K562 (cell line): ENCODE measurements around the gene SLC33A1. TPM values are rescaled to one million over a fixed set of nuclear protein-coding genes. Genes with fewer than 3 reads are reported as not detected.

Experiments
- ATF1 ChIP-seq, 2 experiments: fragments of 450-650 bp in 1 of 2; IDR thresholded peaks; 2 replicates each; pipeline ENCODE4 v1.6.1; 2016; ENCODE audit warnings: missing compliant biosample characterization in 1 of 2, missing genetic modification characterization in 1 of 2
- BCOR ChIP-seq: fragments of 450-650 bp; IDR thresholded peaks from 2 replicates; pipeline ENCODE4 v1.6.1; 2016
- CBX1 ChIP-seq: sonication (generic); IDR thresholded peaks from 2 replicates; pipeline ENCODE4 v1.6.1; 2016; ENCODE audit warnings: antibody characterized with exemption, low read depth, mild to moderate bottlenecking
- CHD7 ChIP-seq: fragments of 200-600 bp; sonication (generic); IDR thresholded peaks from one replicate; pipeline ENCODE4 v1.6.1; 2012; ENCODE audit warnings: mild to moderate bottlenecking, low read depth, low read length, inconsistent platforms
- FIP1L1 ChIP-seq: fragments of 200-400 bp; formaldehyde crosslinking; IDR thresholded peaks from 2 replicates; pipeline ENCODE4 v1.6.1; 2018; ENCODE audit warnings: mild to moderate bottlenecking, low read depth, low read length; ENCODE audit not compliant: poor library complexity, severe bottlenecking
- FOXK2 ChIP-seq, 2 experiments: fragments of 450-650 bp; IDR thresholded peaks in 1 of 2; conservative IDR thresholded peaks in 1 of 2; 2 replicates each; pipeline ENCODE4 v1.6.1; 2016; ENCODE audit warnings: low read depth in 2 of 2, mild to moderate bottlenecking in 1 of 2
- L3MBTL2 ChIP-seq: fragments of 450-650 bp; IDR thresholded peaks from 2 replicates; pipeline ENCODE4 v1.6.1; 2016; ENCODE audit warnings: mild to moderate bottlenecking, moderate library complexity
- MCM7 ChIP-seq, 2 experiments: fragments of 450-650 bp; IDR thresholded peaks; 2 replicates each; pipeline ENCODE4 v1.6.1; 2016 to 2018
- PHF20 ChIP-seq: fragments of 450-650 bp; IDR thresholded peaks from 2 replicates; pipeline ENCODE4 v1.6.1; 2018; ENCODE audit not compliant: partially characterized antibody
- PHF21A ChIP-seq: fragments of 450-650 bp; IDR thresholded peaks from 2 replicates; pipeline ENCODE4 v1.6.1; 2017; ENCODE audit warnings: low read depth, borderline replicate concordance
- SMAD4 ChIP-seq: fragments of 250-450 bp; sonication (Bioruptor Pico); conservative IDR thresholded peaks from 2 replicates; pipeline ENCODE4 v1.8.0; 2021; ENCODE audit warnings: inconsistent platforms, mild to moderate bottlenecking, moderate library complexity
- ZNF282 ChIP-seq: sonication (generic); formaldehyde crosslinking; IDR thresholded peaks from 2 replicates; pipeline ENCODE4 v1.8.1; 2023; ENCODE audit warnings: missing genetic modification reagents
- ZNF518B ChIP-seq: fragments of 250-450 bp; sonication (Bioruptor Pico); IDR thresholded peaks from 2 replicates; pipeline ENCODE4 v1.5.0; 2021; ENCODE audit warnings: mild to moderate bottlenecking, moderate library complexity
- polyA plus RNA-seq, 8 experiments: library from polyadenylated mRNA; depleted of rRNA in 4 of 8; stranded (reverse) in 5 of 8; unstranded in 3 of 8; fragments of >200 nt; fragmentation: Nextera tagmentation in 2 of 8; fragmentation: Illumina TruSeq in 1 of 8; extraction: Ambion mirVana in 2 of 8; extraction: Trizol in 1 of 8; gene quantifications; 2 replicates each; pipeline versions ENCODE4 v1.2.1 to v1.2.3, GENCODE V29; 2011 to 2014; ENCODE audit warnings: inconsistent platforms in 1 of 8, missing spikeins in 1 of 8
- total RNA-seq, 7 experiments: library from RNA; depleted of rRNA in 6 of 7; stranded (reverse); fragments of >200 nt in 6 of 7; fragmentation: Illumina TruSeq in 2 of 7; extraction: Trizol in 2 of 7; gene quantifications; 2 replicates each; pipeline versions ENCODE4 v1.2.1 to v1.2.3, GENCODE V29; 2011 to 2021; ENCODE audit warnings: low replicate concordance in 1 of 7

The SLC33A1 gene
- total and polyA plus RNA-seq, 9 of the 15 experiments (the other 6 are each of a cell fraction or from before 2014, with no cell fraction given): 6.2 to 26.8 (median 19.6) TPM

GRCh38 chr3:155805802-155806618 lies 48.2 kb downstream of the SLC33A1 start, which contains the start of gene C3orf33 (continued):
- no peak for TF ChIP-seq ZNF518B
- TF ChIP-seq PHF20: peak; percentile 69
- TF ChIP-seq CHD7: no peak
- TF ChIP-seq PHF21A: no peak
- no peak for TF ChIP-seq BCOR
- TF ChIP-seq CBX1: peak; percentile 77; the same call in 1 of the 2 replicates
- TF ChIP-seq MCM7 (IDR thresholded peaks at IDR 0.05): no peak
- TF ChIP-seq SMAD4 (CRISPR knock-in tag): peak; percentile 87
- no peak for TF ChIP-seq ZNF282 (CRISPR knock-in tag)
- peak; percentile 90 for TF ChIP-seq L3MBTL2
- TF ChIP-seq FIP1L1: peak; percentile 89
- TF ChIP-seq FOXK2 (conservative IDR thresholded peaks at IDR 0.05 in 1 of 2, IDR thresholded peaks at IDR 0.05 in 1 of 2; ENCODE audit: low read depth in 2 of 2): no peak
- TF ChIP-seq ATF1 (CRISPR knock-in tag; IDR thresholded peaks at IDR 0.05): no peak
- TF ChIP-seq ATF1 (tag; IDR thresholded peaks at IDR 0.05): peak; percentile 63
